HG03103 (cell line): ENCODE data around the gene AKT3.

Experiments
- ATAC-seq: cut with Tn5 transposase; IDR thresholded peaks from one replicate; pipeline ENCODE4 v1.9.1; 2021; ENCODE audit warnings: low read depth; ENCODE audit not compliant: unreplicated experiment

AKT3 gene

GRCh38 chr1:243447844-243448243 lies 402.2 kb downstream of the AKT3 start:
- ATAC-seq, result no peak

- ATAC-seq, result no peak
Measured at GRCh38 chr1:243447347-243447746, 402.7 kb downstream of the AKT3 start.

GRCh38 chr1:243443557-243443956 lies 406.5 kb downstream of the AKT3 start:
- ATAC-seq, result no peak

GRCh38 chr1:243441601-243442000 lies 408.4 kb downstream of the AKT3 start:
- no peak for ATAC-seq

- no peak for ATAC-seq
Measured at GRCh38 chr1:243440406-243440805, 409.6 kb downstream of the AKT3 start.

- ATAC-seq, result no peak
Measured at GRCh38 chr1:243438815-243439214, 411.2 kb downstream of the AKT3 start.
